Endothelial cell of umbilical vein (primary cell): ENCODE data around the gene MZT2A.
"Not testable (repeated sequence)": the region's sequence is repeated elsewhere in the genome, so short reads cannot be mapped to it uniquely, and the experiment has no call there.

Source experiments
- POLR2A ChIP-seq: IDR thresholded peaks from 2 replicates; pipeline ENCODE4 v1.6.1; 2012; ENCODE audit warnings: low read depth, mild to moderate bottlenecking, control low read depth, low read length
- POLR2AphosphoS5 ChIP-seq: IDR thresholded peaks from 2 replicates; pipeline ENCODE4 v1.6.1; 2012; ENCODE audit warnings: low read depth, mild to moderate bottlenecking, control low read depth, low read length, moderate library complexity; ENCODE audit not compliant: insufficient read depth
- TF ChIP-seq, protein P1 (sequence below), 2 donors: IDR thresholded peaks; 1 replicate in 1 of 2; 2 replicates in 1 of 2; pipeline ENCODE4 v1.5.1; 2011; ENCODE audit warnings: low read length in 2 of 2, mild to moderate bottlenecking in 2 of 2, moderate library complexity in 2 of 2, control low read depth in 1 of 2, inconsistent platforms in 1 of 2, low read depth in 1 of 2; ENCODE audit not compliant: insufficient read depth in 1 of 2; ENCODE audit errors: extremely low read depth in 1 of 2
- TF ChIP-seq, protein P2 (sequence below): IDR thresholded peaks from 2 replicates; pipeline ENCODE4 v1.6.1; 2011; ENCODE audit not compliant: insufficient read depth, insufficient read length

DNA sequence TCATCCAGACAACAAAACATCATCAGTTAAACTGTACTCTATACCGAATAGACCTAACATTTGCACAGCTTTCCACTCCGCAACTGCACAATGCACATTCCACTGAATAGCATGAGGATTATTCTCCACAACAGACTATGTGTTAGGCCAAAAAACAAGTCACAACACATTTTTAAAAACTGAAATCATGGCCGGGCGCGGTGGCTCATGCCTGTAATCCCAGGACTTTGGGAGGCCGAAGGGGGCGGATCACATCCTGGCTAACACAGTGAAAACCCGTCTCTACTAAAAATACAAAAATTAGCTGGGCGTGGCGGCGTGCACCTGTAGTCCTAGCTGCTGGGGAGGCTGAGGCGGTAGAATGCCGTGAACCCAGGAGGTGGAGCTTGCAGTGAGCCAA lies 46.7 kb upstream of the MZT2A start:
- TF ChIP-seq, protein P1, sequence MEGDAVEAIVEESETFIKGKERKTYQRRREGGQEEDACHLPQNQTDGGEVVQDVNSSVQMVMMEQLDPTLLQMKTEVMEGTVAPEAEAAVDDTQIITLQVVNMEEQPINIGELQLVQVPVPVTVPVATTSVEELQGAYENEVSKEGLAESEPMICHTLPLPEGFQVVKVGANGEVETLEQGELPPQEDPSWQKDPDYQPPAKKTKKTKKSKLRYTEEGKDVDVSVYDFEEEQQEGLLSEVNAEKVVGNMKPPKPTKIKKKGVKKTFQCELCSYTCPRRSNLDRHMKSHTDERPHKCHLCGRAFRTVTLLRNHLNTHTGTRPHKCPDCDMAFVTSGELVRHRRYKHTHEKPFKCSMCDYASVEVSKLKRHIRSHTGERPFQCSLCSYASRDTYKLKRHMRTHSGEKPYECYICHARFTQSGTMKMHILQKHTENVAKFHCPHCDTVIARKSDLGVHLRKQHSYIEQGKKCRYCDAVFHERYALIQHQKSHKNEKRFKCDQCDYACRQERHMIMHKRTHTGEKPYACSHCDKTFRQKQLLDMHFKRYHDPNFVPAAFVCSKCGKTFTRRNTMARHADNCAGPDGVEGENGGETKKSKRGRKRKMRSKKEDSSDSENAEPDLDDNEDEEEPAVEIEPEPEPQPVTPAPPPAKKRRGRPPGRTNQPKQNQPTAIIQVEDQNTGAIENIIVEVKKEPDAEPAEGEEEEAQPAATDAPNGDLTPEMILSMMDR (IDR thresholded peaks at IDR 0.05; ENCODE audit: extremely low read depth in 1 of 2, insufficient read depth in 1 of 2, low read depth in 1 of 2, low read length in 2 of 2) = not testable (repeated sequence)
- not testable (repeated sequence) for TF ChIP-seq POLR2A, POLR2AphosphoS5
- TF ChIP-seq, protein P2, sequence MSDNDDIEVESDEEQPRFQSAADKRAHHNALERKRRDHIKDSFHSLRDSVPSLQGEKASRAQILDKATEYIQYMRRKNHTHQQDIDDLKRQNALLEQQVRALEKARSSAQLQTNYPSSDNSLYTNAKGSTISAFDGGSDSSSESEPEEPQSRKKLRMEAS = not testable (repeated sequence)
